Spinal cord (tissue), 10 donors: Measurements from ENCODE around the gene ATRN. TPM values are rescaled to one million over a fixed set of nuclear protein-coding genes. Genes with fewer than 3 reads are reported as not detected.

ENCODE experiments used
- DNase-seq, 6 donors: peaks; one replicate each; pipeline versions ENCODE4 v3.0.0 to v3.0.0-alpha.2; 2013 to 2015; ENCODE audit warnings: low spot score in 6 of 6, low read depth in 4 of 6
- H3K27ac ChIP-seq: one replicate; pipeline ENCODE4 v1.5.1; 2013; ENCODE audit warnings: low read depth, low read length, control low read depth
- H3K27me3 ChIP-seq: one replicate; pipeline ENCODE4 v1.6.1; 2013; ENCODE audit warnings: low read length; ENCODE audit not compliant: control insufficient read depth, insufficient read depth
- H3K36me3 ChIP-seq: one replicate; pipeline ENCODE4 v1.6.1; 2013; ENCODE audit warnings: low read length; ENCODE audit not compliant: control insufficient read depth, insufficient read depth
- H3K4me1 ChIP-seq: one replicate; pipeline ENCODE4 v1.6.1; 2013; ENCODE audit warnings: low read length; ENCODE audit not compliant: control insufficient read depth, insufficient read depth
- H3K4me3 ChIP-seq: one replicate; pipeline ENCODE4 v1.5.1; 2013; ENCODE audit warnings: low read depth, low read length, control low read depth
- H3K9me3 ChIP-seq: one replicate; pipeline ENCODE4 v1.6.1; 2013; ENCODE audit warnings: low read length; ENCODE audit not compliant: control insufficient read depth, insufficient read depth
- WGBS: methylation state at CpG from one replicate; pipeline ENCODE4 v1.1.5; 2013; ENCODE audit warnings: missing lambda C conversion rate; ENCODE audit not compliant: insufficient coverage; 5-methylcytosine and 5-hydroxymethylcytosine counted together
- polyA plus RNA-seq, 2 donors: library from polyadenylated mRNA; unstranded; fragments of 120-200 nt; gene quantifications; one replicate each; pipeline ENCODE4 v1.2.1, GENCODE V29; 2013; ENCODE audit not compliant: insufficient read length in 2 of 2
- total RNA-seq, 2 donors: library from RNA; depleted of rRNA in 1 of 2; stranded (reverse); fragments of 120-200 nt in 1 of 2; fragments of >200 nt in 1 of 2; gene quantifications; one replicate each; pipeline versions ENCODE4 v1.2.3 to v1.2.4, GENCODE V29; 2013 to 2014
- donor health status: healthy.

ATRN gene
- total and polyA plus RNA-seq, 4 donors: 40.1 to 64.2 (median 46.5) TPM

GRCh38 chr20:3646067-3646440 lies 175.2 kb downstream of the ATRN start:
- DNase-seq: no peak
- Histone ChIP-seq H3K36me3 (peaks cover 31% of the 10 kb centered on the region), H3K4me3 (no peak overlapping the region), H3K27me3 (no peaks in the 10 kb centered on the region), H3K27ac (no peak overlapping the region), H3K9me3 (no peaks in the 10 kb centered on the region), H3K4me1 (peaks cover 12% of the 10 kb centered on the region)
- 100% methylated on average over 1 of the region's 5 CpGs for WGBS

GRCh38 chr20:3646651-3647050 lies 175.8 kb downstream of the ATRN start:
- WGBS: 83% methylated on average over 9 of the region's 13 CpGs
- H3K27me3 ChIP-seq: no peaks in the 10 kb centered on the region
- H3K36me3 ChIP-seq: peaks cover 37% of the 10 kb centered on the region
- H3K4me1 ChIP-seq: peaks cover 12% of the 10 kb centered on the region
- H3K27ac ChIP-seq: no peak overlapping the region
- no peak for DNase-seq
- H3K9me3 ChIP-seq: no peaks in the 10 kb centered on the region
- H3K4me3 ChIP-seq: no peak overlapping the region

GRCh38 chr20:3647473-3647872 lies 176.7 kb downstream of the ATRN start:
- Histone ChIP-seq H3K36me3 (peaks cover 41% of the 10 kb centered on the region), H3K4me1 (peaks cover 12% of the 10 kb centered on the region), H3K4me3 (no peak overlapping the region), H3K27ac (no peak overlapping the region), H3K9me3 (no peaks in the 10 kb centered on the region), H3K27me3 (no peaks in the 10 kb centered on the region)
- peak in 1 of 6 donors; percentile 80 for DNase-seq

- H3K36me3 ChIP-seq: peaks cover 39% of the 10 kb centered on the region
- no peaks in the 10 kb centered on the region for H3K9me3 ChIP-seq
- WGBS: 50% methylated on average over 1 of the region's 9 CpGs
- no peak overlapping the region for H3K4me3 ChIP-seq
- no peaks in the 10 kb centered on the region for H3K27me3 ChIP-seq
- H3K27ac ChIP-seq: no peak overlapping the region
- DNase-seq: peak in 2 of 6 donors; percentile 40 to 53
- peaks cover 12% of the 10 kb centered on the region for H3K4me1 ChIP-seq
Observed at GRCh38 chr20:3648951-3649350, 178.1 kb downstream of the ATRN start.

GRCh38 chr20:3651204-3651962 lies 180.6 kb downstream of the ATRN start:
- 88% methylated on average over 7 of the region's 9 CpGs for WGBS
- H3K27me3 ChIP-seq: no peaks in the 10 kb centered on the region
- no peak for DNase-seq
- peaks cover 17% of the 10 kb centered on the region for H3K4me1 ChIP-seq
- no peak overlapping the region for H3K27ac ChIP-seq
- no peaks in the 10 kb centered on the region for H3K9me3 ChIP-seq
- peaks cover 25% of the 10 kb centered on the region for H3K36me3 ChIP-seq
- no peak overlapping the region for H3K4me3 ChIP-seq

GRCh38 chr20:3652221-3652620 lies 181.4 kb downstream of the ATRN start:
- Histone ChIP-seq H3K27ac (no peak overlapping the region), H3K4me3 (no peak overlapping the region), H3K36me3 (peaks cover 21% of the 10 kb centered on the region), H3K27me3 (no peaks in the 10 kb centered on the region), H3K4me1 (peaks cover 12% of the 10 kb centered on the region), H3K9me3 (no peaks in the 10 kb centered on the region)
- 100% methylated on average over 5 of the region's 9 CpGs for WGBS
- no peak for DNase-seq

GRCh38 chr20:3652676-3653596 lies 182.1 kb downstream of the ATRN start:
- DNase-seq: no peak
- no peaks in the 10 kb centered on the region for H3K9me3 ChIP-seq
- 88% methylated on average over 8 of the region's 10 CpGs for WGBS

GRCh38 chr20:3653921-3654320 lies 183.1 kb downstream of the ATRN start:
- DNase-seq: no peak
- H3K9me3 ChIP-seq: no peaks in the 10 kb centered on the region
- no peak overlapping the region for H3K4me3 ChIP-seq
- H3K27me3 ChIP-seq: no peaks in the 10 kb centered on the region
- no peak overlapping the region for H3K27ac ChIP-seq
- 62% methylated on average over 2 of the region's 2 CpGs for WGBS
- H3K4me1 ChIP-seq: peaks cover 13% of the 10 kb centered on the region
- H3K36me3 ChIP-seq: peaks cover 16% of the 10 kb centered on the region

More at GRCh38 chr20:3652676-3653596, 182.1 kb downstream of the ATRN start:
- H3K4me3 ChIP-seq: no peak overlapping the region
- H3K4me1 ChIP-seq: peaks cover 12% of the 10 kb centered on the region
- peaks cover 21% of the 10 kb centered on the region for H3K36me3 ChIP-seq
- no peaks in the 10 kb centered on the region for H3K27me3 ChIP-seq
- H3K27ac ChIP-seq: no peak overlapping the region

GRCh38 chr20:3654326-3655130 lies 183.7 kb downstream of the ATRN start:
- Histone ChIP-seq H3K36me3 (peaks cover 13% of the 10 kb centered on the region), H3K27me3 (peaks cover 2% of the 10 kb centered on the region), H3K4me1 (peaks cover 17% of the 10 kb centered on the region), H3K9me3 (no peaks in the 10 kb centered on the region), H3K27ac (no peak overlapping the region), H3K4me3 (no peak overlapping the region)
- DNase-seq: no peak
- WGBS: 81% methylated on average over 12 of the region's 17 CpGs
